Activated naive CD8-positive, alpha-beta T cell treated with anti-CD3 and anti-CD28 coated beads, Interleukin-2, amount 50 U/mL, for 16 hours (primary cell): ENCODE data around the gene UQCR11.

Source experiments
- DNase-seq: peaks from one replicate; pipeline ENCODE4 v3.0.0-alpha.2; 2020; ENCODE audit warnings: low read depth, low spot score

Gene UQCR11

GRCh38 chr19:1616875-1617274, 11.6 kb upstream of the UQCR11 start:
- DNase-seq = no peak

DNA sequence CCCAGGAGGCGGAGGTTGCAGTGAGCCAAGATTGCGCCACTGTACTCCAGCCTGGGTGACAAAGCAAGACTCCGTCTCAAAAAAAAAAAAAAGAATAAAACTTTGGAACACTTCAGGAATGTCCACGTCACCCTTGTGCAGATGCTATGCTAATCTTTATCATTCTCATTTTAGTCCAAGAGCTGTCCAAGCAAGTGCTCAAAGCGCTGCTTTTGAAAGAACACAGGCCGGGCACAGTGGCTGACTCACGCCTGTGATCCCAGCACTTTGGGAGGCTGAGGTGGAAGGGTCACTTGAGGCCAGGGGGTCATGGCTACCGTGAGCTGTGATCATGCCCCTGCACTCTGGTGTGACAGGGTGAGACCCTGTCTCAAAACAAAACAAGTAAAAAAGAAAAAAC, 11.1 kb upstream of the UQCR11 start:
- no peak for DNase-seq

- DNase-seq = no peak
These were observed 10.0 kb upstream of the UQCR11 start for GRCh38 chr19:1615156-1615765.

DNA sequence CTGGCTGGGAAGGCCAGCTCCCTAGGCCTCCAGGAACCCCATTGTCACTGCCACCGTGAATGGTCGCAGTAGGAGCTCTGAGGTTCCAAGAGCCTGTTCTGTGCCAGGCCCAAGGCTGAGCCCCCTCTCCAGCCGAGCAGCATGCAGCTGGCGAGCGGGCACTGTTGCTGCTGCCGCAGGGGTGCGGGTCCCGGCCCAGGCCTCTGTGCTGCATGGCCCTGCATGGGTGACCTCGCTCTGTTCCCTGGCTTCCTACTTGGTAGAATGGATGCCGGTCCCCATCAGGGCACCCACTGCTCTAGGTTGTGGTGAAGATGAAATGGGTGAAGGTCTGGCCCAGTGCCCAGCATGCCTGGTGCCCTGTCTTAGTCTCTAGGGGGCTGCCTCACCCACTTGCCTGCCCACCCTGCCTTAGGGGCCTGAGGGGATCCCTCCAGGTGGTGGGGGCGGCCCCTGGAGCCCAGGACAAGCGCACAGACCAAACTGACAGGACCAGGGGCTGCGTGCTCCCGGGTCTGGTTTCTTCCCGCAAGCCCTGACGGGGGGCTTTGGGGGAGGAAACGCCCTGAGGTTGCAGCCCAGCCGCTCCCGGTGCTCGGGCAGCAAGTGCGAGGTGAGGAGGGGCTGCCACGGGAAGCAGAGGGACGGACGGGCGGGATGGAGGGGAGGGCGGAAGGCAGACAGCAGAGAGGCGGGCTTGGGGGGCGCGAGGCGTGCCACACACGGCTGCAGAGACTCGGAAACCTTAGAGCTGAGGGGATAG, 8.7 kb upstream of the UQCR11 start:
- no peak for DNase-seq

DNA sequence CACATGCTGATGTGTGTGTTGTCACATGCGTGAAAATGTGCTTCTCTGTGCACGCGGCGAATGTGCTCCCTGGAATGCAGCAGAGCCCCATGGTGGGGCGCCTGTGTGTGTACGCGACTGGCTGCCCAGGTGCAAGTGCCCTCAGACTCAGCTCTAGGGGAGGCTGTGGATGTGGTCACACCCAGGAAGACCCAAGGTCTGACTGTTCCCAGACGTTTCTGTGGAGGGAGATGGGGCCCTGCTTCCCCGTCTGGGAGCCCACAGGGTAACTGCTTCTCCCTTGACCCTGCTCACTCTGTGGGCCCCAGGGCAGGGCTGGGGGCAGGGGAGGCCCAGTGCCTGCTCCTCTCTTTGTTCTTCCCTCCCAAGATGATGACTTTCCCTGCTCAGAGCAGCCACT, 7.9 kb upstream of the UQCR11 start:
- no peak for DNase-seq

DNA sequence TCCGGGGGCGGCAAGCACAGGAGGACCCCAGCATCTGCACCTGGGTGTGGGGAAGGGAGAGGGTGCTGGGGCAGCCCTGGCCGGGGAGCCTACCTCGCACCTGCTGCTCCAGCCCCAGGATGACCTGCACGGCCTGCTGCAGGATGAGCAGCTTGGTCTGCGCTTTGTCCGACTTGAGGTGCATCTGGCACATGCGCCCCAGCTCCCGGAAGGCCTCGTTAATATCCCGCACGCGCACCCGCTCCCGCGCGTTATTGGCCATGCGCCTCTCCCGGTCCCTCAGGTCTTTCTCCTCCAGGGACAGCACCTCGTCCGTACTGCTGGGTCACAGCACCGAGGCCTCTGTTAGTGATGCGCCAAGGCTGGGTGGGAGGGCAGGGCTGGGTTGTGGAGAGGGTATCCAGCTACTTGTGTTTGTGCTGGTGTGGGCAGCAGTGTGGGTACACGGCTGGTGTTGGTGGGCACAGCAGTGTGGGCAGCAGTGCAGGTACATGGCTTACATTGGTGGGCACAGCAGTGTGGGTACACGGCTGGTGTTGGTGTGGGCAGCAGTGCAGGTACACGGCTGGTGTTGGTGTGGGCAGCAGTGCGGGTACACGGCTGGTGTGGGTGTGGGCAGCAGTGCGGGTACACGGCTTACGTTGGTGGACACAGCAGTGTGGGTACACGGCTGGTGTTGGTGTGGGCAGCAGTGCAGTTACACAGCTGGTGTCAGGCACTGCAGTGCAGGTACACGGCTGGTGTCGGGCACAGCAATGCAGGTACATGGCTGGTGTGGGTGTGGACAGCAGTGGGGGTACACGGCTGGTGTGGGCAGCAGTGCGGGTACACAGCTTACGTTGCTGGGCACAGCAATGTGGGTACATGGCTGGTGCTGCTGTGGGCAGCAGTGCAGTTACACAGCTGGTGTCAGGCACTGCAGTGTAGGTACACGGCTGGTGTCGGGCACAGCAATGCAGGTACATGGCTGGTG, 7.1 kb upstream of the UQCR11 start:
- DNase-seq = no peak

- no peak for DNase-seq
These were observed 6.1 kb upstream of the UQCR11 start for GRCh38 chr19:1611353-1611752.

- DNase-seq = no peak
These were observed 5.3 kb upstream of the UQCR11 start for GRCh38 chr19:1610579-1610978.

- no peak for DNase-seq
These were observed 4.6 kb upstream of the UQCR11 start for GRCh38 chr19:1609680-1610474.

GRCh38 chr19:1609103-1609396, 3.8 kb upstream of the UQCR11 start:
- DNase-seq = no peak

GRCh38 chr19:1608359-1609102, 3.3 kb upstream of the UQCR11 start:
- DNase-seq = no peak

GRCh38 chr19:1606138-1606651, 933 bp upstream of the UQCR11 start:
- no peak for DNase-seq

- DNase-seq = no peak
These were observed 3.1 kb downstream of the UQCR11 start for GRCh38 chr19:1602091-1602707.

DNA sequence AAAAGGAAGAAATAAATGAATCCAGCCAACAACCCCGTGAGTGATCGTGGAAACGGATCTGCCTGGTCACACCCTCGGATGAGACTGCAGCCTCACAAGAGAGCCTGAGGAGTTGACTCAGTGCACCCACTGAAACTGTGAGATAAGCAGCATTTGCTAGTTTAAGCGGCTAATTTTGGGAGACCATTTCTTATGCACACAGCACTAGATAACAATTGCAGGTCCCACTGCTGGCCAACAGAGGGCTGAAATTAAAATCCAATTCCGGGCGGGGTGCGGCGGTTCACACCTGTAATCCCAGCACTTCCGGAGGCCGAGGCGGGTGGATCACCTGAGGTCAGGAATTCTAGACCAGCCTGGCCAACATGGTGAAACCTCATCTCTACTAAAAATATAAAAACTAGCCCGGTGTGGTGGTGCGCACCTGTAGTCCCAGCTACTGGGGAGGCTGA, 3.6 kb downstream of the UQCR11 start:
- no peak for DNase-seq

DNA sequence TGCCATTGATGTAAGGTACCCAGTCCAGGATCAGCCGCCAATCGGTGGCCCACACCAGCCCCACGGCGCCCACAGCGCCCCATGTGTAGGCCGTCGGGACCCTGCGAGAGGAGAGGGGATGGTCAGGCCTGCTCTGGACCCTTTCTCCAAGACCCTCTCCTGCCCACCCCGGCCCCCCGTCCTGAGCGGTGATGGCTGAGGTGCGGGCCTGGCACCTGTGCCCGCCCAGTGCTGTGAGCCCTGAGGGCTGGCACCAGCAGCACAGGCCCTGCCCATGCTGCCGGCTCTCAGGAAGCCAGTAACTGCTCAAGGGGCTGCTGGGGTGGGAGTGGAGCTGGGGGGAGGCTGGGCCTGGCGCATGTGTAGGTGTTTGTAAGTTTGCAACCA, 5.8 kb downstream of the UQCR11 start:
- no peak for DNase-seq

DNA sequence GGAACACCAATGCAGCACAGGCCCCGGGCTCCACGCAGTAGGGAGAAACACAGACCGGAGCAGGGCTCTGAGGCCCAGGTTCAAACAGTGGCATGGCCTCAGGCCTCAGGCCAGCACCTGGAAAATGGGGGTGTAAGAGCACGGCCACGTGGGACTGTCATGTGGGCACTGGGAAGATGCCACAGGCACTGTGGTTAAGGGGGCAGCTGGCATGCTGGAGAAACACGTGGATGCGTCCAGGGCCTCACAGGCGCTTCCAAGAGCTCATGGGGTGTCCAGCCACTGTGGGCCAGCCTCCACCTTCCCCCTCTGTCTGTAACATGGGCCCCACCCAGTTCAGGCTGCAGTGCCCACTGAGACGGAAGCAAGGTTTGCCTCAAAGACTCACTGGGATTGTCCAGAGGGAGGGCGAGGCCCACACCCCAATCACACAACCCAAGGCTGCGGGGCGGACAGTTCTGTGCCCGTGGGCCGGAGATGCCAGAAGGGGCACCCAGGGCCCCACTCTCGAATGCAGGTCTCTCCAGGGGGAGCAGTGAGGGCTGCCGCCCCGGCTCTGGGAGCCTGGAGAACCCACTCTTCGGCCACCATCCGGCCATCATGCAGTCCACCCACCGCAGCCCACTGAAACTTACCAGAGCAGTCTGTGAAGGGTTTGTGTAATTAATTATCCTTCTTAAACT, 6.3 kb downstream of the UQCR11 start:
- DNase-seq = no peak

- DNase-seq = no peak
These were observed 11.8 kb downstream of the UQCR11 start for GRCh38 chr19:1593501-1593772.

- peak; percentile 66 for DNase-seq
These were observed 12.3 kb downstream of the UQCR11 start, which contains the start of gene MBD3 for GRCh38 chr19:1592755-1593500. MBD3 (minus strand) TSS chr19:1592865; CDS start chr19:1592631, 234 bp downstream.
